Caco-2 (cell line): Measurements from ENCODE around the gene IGFBP3. TPM values are rescaled to one million over a fixed set of nuclear protein-coding genes. Genes with fewer than 3 reads are reported as not detected.
A peak's percentile ranks its signal among the peaks of the same experiment; 100 is the strongest.

Experiments used
- BruUV-seq: library from RNA; stranded (reverse); fragments of 400-500 nt; replicated peaks from 2 replicates; lab custom pipeline; 2021; lab: Mats Ljungman, UMichigan
- CTCF ChIA-PET: fragments of 300-600 bp; sonication (Branson Sonifier 250); formaldehyde crosslinking; loops from one replicate; lab custom pipeline; 2022; ENCODE audit warnings: antibody characterized with exemption; lab: Charles Lee
- POLR2A ChIA-PET: fragments of 300-600 bp; sonication (Branson Sonifier 250); formaldehyde crosslinking; loops from one replicate; lab custom pipeline; 2022; ENCODE audit warnings: antibody characterized with exemption; lab: Charles Lee
- DNase-seq, 2 experiments: peaks; one replicate each; pipeline versions ENCODE4 v3.0.0 to v3.0.0-alpha.2; 2020 to 2022
- H3K27me3 ChIP-seq: replicated peaks from 2 replicates; pipeline ENCODE4 v1.6.0; 2011; ENCODE audit warnings: low read length; ENCODE audit not compliant: control insufficient read depth, insufficient read depth
- H3K36me3 ChIP-seq: 2 replicates; pipeline ENCODE4 v1.5.1; 2011; ENCODE audit warnings: low read length; ENCODE audit not compliant: control insufficient read depth, insufficient read depth
- H3K4me1 ChIP-seq: fragments of 250-450 bp; sonication (Bioruptor Pico); 2 replicates; pipeline ENCODE4 v1.5.1; 2020; ENCODE audit warnings: mild to moderate bottlenecking
- H3K4me3 ChIP-seq: 2 replicates; pipeline ENCODE4 v1.5.1; 2011; ENCODE audit warnings: low read depth, mild to moderate bottlenecking, control low read depth, low read length
- H3K9me3 ChIP-seq: fragments of 250-450 bp; sonication (Bioruptor Pico); 2 replicates; pipeline ENCODE4 v1.5.1; 2020; ENCODE audit warnings: mild to moderate bottlenecking, moderate library complexity
- H3K27ac Mint-ChIP-seq: one replicate; pipeline ENCODE4 v1.8.0; 2022; ENCODE audit warnings: mixed read lengths; ENCODE audit not compliant: unreplicated experiment
- H3K27me3 Mint-ChIP-seq: one replicate; pipeline ENCODE4 v1.8.0; 2022; ENCODE audit warnings: mixed read lengths; ENCODE audit not compliant: insufficient read depth, unreplicated experiment
- H3K36me3 Mint-ChIP-seq: one replicate; pipeline ENCODE4 v1.8.0; 2022; ENCODE audit warnings: mild to moderate bottlenecking, mixed read lengths; ENCODE audit not compliant: insufficient read depth, unreplicated experiment
- H3K4me1 Mint-ChIP-seq: one replicate; pipeline ENCODE4 v1.8.0; 2022; ENCODE audit warnings: low read depth, mixed read lengths; ENCODE audit not compliant: unreplicated experiment
- H3K4me3 Mint-ChIP-seq: one replicate; pipeline ENCODE4 v1.8.0; 2022; ENCODE audit warnings: mild to moderate bottlenecking, moderate library complexity, mixed read lengths; ENCODE audit not compliant: unreplicated experiment
- H3K9me3 Mint-ChIP-seq: one replicate; pipeline ENCODE4 v1.8.0; 2022; ENCODE audit warnings: mixed read lengths; ENCODE audit not compliant: unreplicated experiment
- intact Hi-C: fragments of 100-400 bp; cut with micrococcal nuclease; formaldehyde crosslinking; loops from one replicate; pipeline ENCODE4 v1.10.0; 2022; ENCODE audit not compliant: unreplicated experiment
- total RNA-seq: library from RNA; stranded (reverse); gene quantifications from 2 replicates; pipeline ENCODE4 v1.2.3, GENCODE V29; 2022
- TF ChIP-seq, protein P1 (sequence below), 2 experiments: fragments of 200-600 bp in 1 of 2; IDR thresholded peaks; 1 replicate in 1 of 2; 2 replicates in 1 of 2; pipeline versions ENCODE4 v1.5.1 to v1.8.0; 2011 to 2022; ENCODE audit warnings: antibody characterized with exemption in 1 of 2, control low read depth in 1 of 2, inconsistent platforms in 1 of 2, low read depth in 1 of 2, low read length in 1 of 2, mild to moderate bottlenecking in 1 of 2, moderate library complexity in 1 of 2; ENCODE audit not compliant: insufficient read depth in 1 of 2, severe bottlenecking in 1 of 2, unreplicated experiment in 1 of 2

IGFBP3 gene
- total RNA-seq, 1 experiment from 2014 or later = 0.79 TPM

- Mint-ChIP-seq H3K4me3 (no peak overlapping the region), H3K4me1 (no peaks in the 10 kb centered on the region), H3K27ac (no peak overlapping the region), H3K27me3 (peaks cover 17% of the 10 kb centered on the region), H3K36me3 (no peaks in the 10 kb centered on the region), H3K9me3 (no peaks in the 10 kb centered on the region)
- ChIA-PET POLR2A (no interaction called here), CTCF (interaction anchor here (1.3 kb wide), 1 partner anchor 355 kb away, joined by 3 read pairs; no protein-coding TSS in a partner anchor)
- Histone ChIP-seq H3K36me3 (no peaks in the 10 kb centered on the region), H3K4me1 (peaks cover under 1% of the 10 kb centered on the region; the same call in 1 of the 2 replicates), H3K27me3 (no peaks in the 10 kb centered on the region; the same call in none of the 2 replicates), H3K9me3 (no peaks in the 10 kb centered on the region), H3K4me3 (no peak overlapping the region)
- TF ChIP-seq, protein P1, sequence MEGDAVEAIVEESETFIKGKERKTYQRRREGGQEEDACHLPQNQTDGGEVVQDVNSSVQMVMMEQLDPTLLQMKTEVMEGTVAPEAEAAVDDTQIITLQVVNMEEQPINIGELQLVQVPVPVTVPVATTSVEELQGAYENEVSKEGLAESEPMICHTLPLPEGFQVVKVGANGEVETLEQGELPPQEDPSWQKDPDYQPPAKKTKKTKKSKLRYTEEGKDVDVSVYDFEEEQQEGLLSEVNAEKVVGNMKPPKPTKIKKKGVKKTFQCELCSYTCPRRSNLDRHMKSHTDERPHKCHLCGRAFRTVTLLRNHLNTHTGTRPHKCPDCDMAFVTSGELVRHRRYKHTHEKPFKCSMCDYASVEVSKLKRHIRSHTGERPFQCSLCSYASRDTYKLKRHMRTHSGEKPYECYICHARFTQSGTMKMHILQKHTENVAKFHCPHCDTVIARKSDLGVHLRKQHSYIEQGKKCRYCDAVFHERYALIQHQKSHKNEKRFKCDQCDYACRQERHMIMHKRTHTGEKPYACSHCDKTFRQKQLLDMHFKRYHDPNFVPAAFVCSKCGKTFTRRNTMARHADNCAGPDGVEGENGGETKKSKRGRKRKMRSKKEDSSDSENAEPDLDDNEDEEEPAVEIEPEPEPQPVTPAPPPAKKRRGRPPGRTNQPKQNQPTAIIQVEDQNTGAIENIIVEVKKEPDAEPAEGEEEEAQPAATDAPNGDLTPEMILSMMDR (IDR thresholded peaks at IDR 0.05; ENCODE audit: insufficient read depth in 1 of 2, low read depth in 1 of 2, low read length in 1 of 2, severe bottlenecking in 1 of 2, unreplicated experiment in 1 of 2) = no peak
- intact Hi-C loops = loop anchor here (1.0 kb wide), 1 partner anchor 429 kb away; no protein-coding TSS in a partner anchor
- DNase-seq = no peak
- no TSS peak for BruUV-seq
Observed at GRCh38 chr7:45922810-45923209, 1.7 kb upstream of the IGFBP3 start.

DNA sequence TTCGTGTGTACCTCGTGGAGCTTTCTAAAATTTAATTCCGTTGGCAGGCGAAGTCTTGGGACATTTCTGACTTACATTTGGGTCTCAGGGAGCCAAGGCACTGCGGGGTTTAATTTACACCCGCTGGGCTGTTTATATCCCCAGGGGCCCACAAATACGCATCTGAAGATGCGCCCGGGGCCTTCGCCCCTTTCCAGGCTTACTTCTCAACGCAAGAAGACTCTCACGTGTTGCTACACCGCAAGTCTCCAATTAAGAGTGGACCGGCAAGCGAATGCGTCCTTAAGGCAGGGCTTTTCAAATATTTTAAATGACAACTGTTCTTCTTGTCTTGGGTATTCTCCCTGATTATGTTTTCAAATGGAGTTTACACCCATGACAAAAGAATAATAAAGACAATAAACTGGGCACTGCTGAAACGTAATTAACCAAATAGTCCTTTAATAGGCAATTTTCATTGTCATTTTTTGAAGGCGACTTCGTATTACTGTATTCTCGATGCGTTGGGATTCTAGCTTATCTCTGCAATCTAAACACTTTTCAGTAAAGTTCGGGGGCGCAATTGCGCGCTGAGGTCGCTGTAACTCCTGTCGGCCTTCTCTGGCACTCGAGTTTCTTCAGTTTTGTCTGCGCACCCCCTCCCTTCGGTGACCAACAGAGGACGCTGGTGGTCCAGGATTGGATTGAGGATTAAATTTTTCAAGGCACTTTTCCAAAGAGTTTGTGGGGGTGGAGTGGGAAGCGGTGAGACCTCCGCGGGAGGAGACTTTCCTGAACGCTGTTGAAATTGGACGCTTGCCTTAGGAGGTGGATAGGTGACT, 837 bp upstream of the IGFBP3 start:
- Histone ChIP-seq H3K4me1 (peaks cover 5% of the 10 kb centered on the region; the same call in 1 of the 2 replicates), H3K4me3 (no peak overlapping the region), H3K36me3 (no peaks in the 10 kb centered on the region), H3K9me3 (no peaks in the 10 kb centered on the region), H3K27me3 (no peaks in the 10 kb centered on the region; the same call in none of the 2 replicates)
- POLR2A ChIA-PET = no interaction called here
- no peaks in the 10 kb centered on the region for H3K36me3 Mint-ChIP-seq
- H3K4me3 Mint-ChIP-seq = peak overlapping the region; percentile 71
- CTCF ChIA-PET = interaction anchor here (0.7 to 1.3 kb wide), 2 partner anchors 356 to 741 kb away, joined by 3 read pairs; no protein-coding TSS in a partner anchor
- H3K4me1 Mint-ChIP-seq = no peaks in the 10 kb centered on the region
- no peaks in the 10 kb centered on the region for H3K9me3 Mint-ChIP-seq
- H3K27ac Mint-ChIP-seq = no peak overlapping the region
- TF ChIP-seq, protein P1 (IDR thresholded peaks at IDR 0.05; ENCODE audit: insufficient read depth in 1 of 2, low read depth in 1 of 2, low read length in 1 of 2, severe bottlenecking in 1 of 2, unreplicated experiment in 1 of 2) = peak; percentile 37 to 58
- peaks cover 20% of the 10 kb centered on the region for H3K27me3 Mint-ChIP-seq
- BruUV-seq = no TSS peak
- DNase-seq = peak in 1 of 2 experiments; percentile 33
- intact Hi-C loops = no loop called here

DNA sequence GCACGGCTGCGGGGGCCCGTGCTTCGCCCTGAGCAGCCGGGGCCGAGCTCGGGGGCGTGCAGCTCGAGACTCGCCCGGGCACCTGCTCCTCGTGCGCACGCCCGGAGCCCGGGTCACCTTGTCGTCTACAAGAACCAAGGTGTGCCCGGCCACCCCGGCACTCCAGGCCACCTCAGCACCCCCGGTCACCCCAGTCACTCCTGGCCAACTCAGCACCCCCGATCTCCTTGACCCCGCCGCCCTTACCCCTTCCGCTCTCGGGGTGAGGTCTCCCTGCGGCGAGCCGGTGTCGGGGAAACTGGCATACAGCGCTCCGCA, 268 bp upstream of the IGFBP3 start:
- intact Hi-C loops = no loop called here
- POLR2A ChIA-PET = no interaction called here
- TF ChIP-seq, protein P1 (IDR thresholded peaks at IDR 0.05; ENCODE audit: insufficient read depth in 1 of 2, low read depth in 1 of 2, low read length in 1 of 2, severe bottlenecking in 1 of 2, unreplicated experiment in 1 of 2) = no peak
- Histone ChIP-seq H3K27me3 (no peaks in the 10 kb centered on the region; the same call in none of the 2 replicates), H3K4me1 (peaks cover 5% of the 10 kb centered on the region; the same call in 1 of the 2 replicates), H3K36me3 (no peaks in the 10 kb centered on the region), H3K9me3 (no peaks in the 10 kb centered on the region), H3K4me3 (no peak overlapping the region)
- no peaks in the 10 kb centered on the region for H3K4me1 Mint-ChIP-seq
- DNase-seq = no peak
- no TSS peak for BruUV-seq
- no peaks in the 10 kb centered on the region for H3K36me3 Mint-ChIP-seq
- CTCF ChIA-PET = interaction anchor here (0.6 kb wide), 2 partner anchors 324 to 772 kb away, joined by 3 read pairs; no protein-coding TSS in a partner anchor
- no peaks in the 10 kb centered on the region for H3K9me3 Mint-ChIP-seq
- no peak overlapping the region for H3K27ac Mint-ChIP-seq
- H3K4me3 Mint-ChIP-seq = peak overlapping the region; percentile 71
- peaks cover 20% of the 10 kb centered on the region for H3K27me3 Mint-ChIP-seq
